ENCODE results near the gene CIT. TPM values are rescaled to one million over a fixed set of nuclear protein-coding genes. Genes with fewer than 3 reads are reported as not detected.

Gene CIT
- total and polyA plus RNA-seq, 9 of the 15 experiments (the other 6 are each of a cell fraction or from before 2014, with no cell fraction given) = 1.1 to 46.7 (median 21.3) TPM

DNA sequence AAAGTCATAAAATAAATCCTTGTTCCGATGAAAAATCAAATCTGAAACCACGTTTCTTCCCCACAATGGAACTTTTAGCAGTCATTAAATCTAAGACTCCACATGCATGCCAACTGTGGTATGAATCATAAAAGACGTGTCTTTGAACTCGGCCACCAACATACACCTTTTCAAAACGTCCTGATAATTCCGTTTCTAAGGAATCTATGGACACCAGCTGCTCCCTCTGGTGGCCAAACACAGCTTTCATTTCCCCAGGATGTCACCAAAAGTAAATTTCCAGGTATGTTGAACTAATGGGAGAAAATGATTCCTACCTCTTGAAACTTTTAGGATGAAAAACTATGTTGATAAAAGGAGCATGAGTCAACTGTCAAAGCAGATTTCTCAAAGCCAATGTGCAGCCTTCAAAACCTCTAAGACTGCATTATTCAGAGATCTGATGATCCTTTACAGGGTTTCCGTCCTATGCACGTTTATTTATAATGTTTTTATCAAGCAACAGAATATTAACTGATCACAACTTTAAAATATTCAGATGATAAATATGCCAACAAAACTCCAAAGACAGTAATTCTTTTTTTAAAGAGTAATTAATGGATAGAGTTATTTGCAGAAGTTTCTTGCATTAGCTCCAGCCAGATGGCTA, 96.2 kb downstream of the CIT start (continued):
- TF ChIP-seq, protein P1, sequence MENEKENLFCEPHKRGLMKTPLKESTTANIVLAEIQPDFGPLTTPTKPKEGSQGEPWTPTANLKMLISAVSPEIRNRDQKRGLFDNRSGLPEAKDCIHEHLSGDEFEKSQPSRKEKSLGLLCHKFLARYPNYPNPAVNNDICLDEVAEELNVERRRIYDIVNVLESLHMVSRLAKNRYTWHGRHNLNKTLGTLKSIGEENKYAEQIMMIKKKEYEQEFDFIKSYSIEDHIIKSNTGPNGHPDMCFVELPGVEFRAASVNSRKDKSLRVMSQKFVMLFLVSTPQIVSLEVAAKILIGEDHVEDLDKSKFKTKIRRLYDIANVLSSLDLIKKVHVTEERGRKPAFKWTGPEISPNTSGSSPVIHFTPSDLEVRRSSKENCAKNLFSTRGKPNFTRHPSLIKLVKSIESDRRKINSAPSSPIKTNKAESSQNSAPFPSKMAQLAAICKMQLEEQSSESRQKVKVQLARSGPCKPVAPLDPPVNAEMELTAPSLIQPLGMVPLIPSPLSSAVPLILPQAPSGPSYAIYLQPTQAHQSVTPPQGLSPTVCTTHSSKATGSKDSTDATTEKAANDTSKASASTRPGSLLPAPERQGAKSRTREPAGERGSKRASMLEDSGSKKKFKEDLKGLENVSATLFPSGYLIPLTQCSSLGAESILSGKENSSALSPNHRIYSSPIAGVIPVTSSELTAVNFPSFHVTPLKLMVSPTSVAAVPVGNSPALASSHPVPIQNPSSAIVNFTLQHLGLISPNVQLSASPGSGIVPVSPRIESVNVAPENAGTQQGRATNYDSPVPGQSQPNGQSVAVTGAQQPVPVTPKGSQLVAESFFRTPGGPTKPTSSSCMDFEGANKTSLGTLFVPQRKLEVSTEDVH (IDR thresholded peaks at IDR 0.05; ENCODE audit: low read depth, partially characterized antibody) = no peak
- TF ChIP-seq RUNX1 (IDR thresholded peaks at IDR 0.05; ENCODE audit: low read depth) = no peak
- TF ChIP-seq RAD21 (CRISPR knock-in tag; conservative IDR thresholded peaks at IDR 0.05 in 1 of 2, IDR thresholded peaks at IDR 0.05 in 1 of 2) = peak; percentile 45 to 54
- no peak for TF ChIP-seq PCBP1 (IDR thresholded peaks at IDR 0.05; ENCODE audit: low read depth, low read length, poor library complexity, severe bottlenecking)
- no peak for TF ChIP-seq CBX3 (IDR thresholded peaks at IDR 0.05; ENCODE audit: borderline replicate concordance in 1 of 2, low read length in 2 of 2)
- 0 out of 2 replicates have a peak, but pooled peaks have one; percentile 23 for TF ChIP-seq TEAD4 (IDR thresholded peaks at IDR 0.05; ENCODE audit: low read length)
- no peak for TF ChIP-seq TEAD4 (CRISPR knock-in tag; IDR thresholded peaks at IDR 0.05; ENCODE audit: borderline replicate concordance)
- no peak for TF ChIP-seq RCOR1 (IDR thresholded peaks at IDR 0.05; ENCODE audit: borderline replicate concordance in 1 of 2, low read depth in 2 of 2, low read length in 2 of 2)
- no peak for TF ChIP-seq ZNF175 (CRISPR knock-in tag; IDR thresholded peaks at IDR 0.05; ENCODE audit: low read depth)
- TF ChIP-seq, protein P2, sequence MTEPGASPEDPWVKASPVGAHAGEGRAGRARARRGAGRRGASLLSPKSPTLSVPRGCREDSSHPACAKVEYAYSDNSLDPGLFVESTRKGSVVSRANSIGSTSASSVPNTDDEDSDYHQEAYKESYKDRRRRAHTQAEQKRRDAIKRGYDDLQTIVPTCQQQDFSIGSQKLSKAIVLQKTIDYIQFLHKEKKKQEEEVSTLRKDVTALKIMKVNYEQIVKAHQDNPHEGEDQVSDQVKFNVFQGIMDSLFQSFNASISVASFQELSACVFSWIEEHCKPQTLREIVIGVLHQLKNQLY (CRISPR knock-in tag; conservative IDR thresholded peaks at IDR 0.05) = no peak
- no peak for TF ChIP-seq ZNF77 (CRISPR knock-in tag; IDR thresholded peaks at IDR 0.05)
- TF ChIP-seq, protein P3, sequence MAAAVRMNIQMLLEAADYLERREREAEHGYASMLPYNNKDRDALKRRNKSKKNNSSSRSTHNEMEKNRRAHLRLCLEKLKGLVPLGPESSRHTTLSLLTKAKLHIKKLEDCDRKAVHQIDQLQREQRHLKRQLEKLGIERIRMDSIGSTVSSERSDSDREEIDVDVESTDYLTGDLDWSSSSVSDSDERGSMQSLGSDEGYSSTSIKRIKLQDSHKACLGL (CRISPR knock-in tag; IDR thresholded peaks at IDR 0.05; ENCODE audit: borderline replicate concordance, poor library complexity, severe bottlenecking) = no peak
- TF ChIP-seq PRMT5 (CRISPR knock-in tag; IDR thresholded peaks at IDR 0.05) = no peak
- TF ChIP-seq, protein P4, sequence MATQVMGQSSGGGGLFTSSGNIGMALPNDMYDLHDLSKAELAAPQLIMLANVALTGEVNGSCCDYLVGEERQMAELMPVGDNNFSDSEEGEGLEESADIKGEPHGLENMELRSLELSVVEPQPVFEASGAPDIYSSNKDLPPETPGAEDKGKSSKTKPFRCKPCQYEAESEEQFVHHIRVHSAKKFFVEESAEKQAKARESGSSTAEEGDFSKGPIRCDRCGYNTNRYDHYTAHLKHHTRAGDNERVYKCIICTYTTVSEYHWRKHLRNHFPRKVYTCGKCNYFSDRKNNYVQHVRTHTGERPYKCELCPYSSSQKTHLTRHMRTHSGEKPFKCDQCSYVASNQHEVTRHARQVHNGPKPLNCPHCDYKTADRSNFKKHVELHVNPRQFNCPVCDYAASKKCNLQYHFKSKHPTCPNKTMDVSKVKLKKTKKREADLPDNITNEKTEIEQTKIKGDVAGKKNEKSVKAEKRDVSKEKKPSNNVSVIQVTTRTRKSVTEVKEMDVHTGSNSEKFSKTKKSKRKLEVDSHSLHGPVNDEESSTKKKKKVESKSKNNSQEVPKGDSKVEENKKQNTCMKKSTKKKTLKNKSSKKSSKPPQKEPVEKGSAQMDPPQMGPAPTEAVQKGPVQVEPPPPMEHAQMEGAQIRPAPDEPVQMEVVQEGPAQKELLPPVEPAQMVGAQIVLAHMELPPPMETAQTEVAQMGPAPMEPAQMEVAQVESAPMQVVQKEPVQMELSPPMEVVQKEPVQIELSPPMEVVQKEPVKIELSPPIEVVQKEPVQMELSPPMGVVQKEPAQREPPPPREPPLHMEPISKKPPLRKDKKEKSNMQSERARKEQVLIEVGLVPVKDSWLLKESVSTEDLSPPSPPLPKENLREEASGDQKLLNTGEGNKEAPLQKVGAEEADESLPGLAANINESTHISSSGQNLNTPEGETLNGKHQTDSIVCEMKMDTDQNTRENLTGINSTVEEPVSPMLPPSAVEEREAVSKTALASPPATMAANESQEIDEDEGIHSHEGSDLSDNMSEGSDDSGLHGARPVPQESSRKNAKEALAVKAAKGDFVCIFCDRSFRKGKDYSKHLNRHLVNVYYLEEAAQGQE (IDR thresholded peaks at IDR 0.05; ENCODE audit: borderline replicate concordance) = peak; percentile 28; the same call in 1 of the 2 replicates
- TF ChIP-seq, protein P4 (CRISPR knock-in tag; IDR thresholded peaks at IDR 0.05; ENCODE audit: low read depth) = no peak

Measured in K562 (cell line).